ENCODE data around the gene ARHGAP20.

Gene ARHGAP20

GRCh38 chr11:110675548-110675947 is 36.7 kb downstream of the ARHGAP20 start:
- DNase-seq: no peak
- H3K27me3 ChIP-seq: no peaks in the 10 kb centered on the region
- no peak for TF ChIP-seq CTCF (IDR thresholded peaks at IDR 0.05)
- no peak overlapping the region for H3K27ac ChIP-seq
- intact Hi-C loops (cut with DNase I; ENCODE audit: low total_unique reads): no loop called here
- no peaks in the 10 kb centered on the region for H3K4me1 ChIP-seq
- no peaks in the 10 kb centered on the region for H3K36me3 ChIP-seq
- H3K9me3 ChIP-seq: peaks cover 0 to 3% (median 0%) of the 10 kb centered on the region in 3 donors
- no peak overlapping the region for H3K4me3 ChIP-seq

- Histone ChIP-seq H3K4me3 (no peak overlapping the region), H3K27me3 (no peaks in the 10 kb centered on the region), H3K9me3 (peaks cover 0 to 4% (median 0%) of the 10 kb centered on the region in 3 donors), H3K36me3 (no peaks in the 10 kb centered on the region), H3K27ac (no peak overlapping the region), H3K4me1 (no peaks in the 10 kb centered on the region)
- TF ChIP-seq CTCF (IDR thresholded peaks at IDR 0.05): no peak
- DNase-seq: no peak
- intact Hi-C loops (cut with DNase I; ENCODE audit: low total_unique reads): no loop called here
Measured at GRCh38 chr11:110665689-110666465, 46.4 kb downstream of the ARHGAP20 start.

GRCh38 chr11:110655967-110656366 is 56.3 kb downstream of the ARHGAP20 start:
- no peaks in the 10 kb centered on the region for H3K27me3 ChIP-seq

GRCh38 chr11:110654456-110654855 is 57.8 kb downstream of the ARHGAP20 start:
- Histone ChIP-seq H3K27me3 (no peaks in the 10 kb centered on the region), H3K9me3 (peaks cover 0 to 12% (median 0%) of the 10 kb centered on the region in 3 donors), H3K4me1 (no peaks in the 10 kb centered on the region), H3K36me3 (no peaks in the 10 kb centered on the region), H3K27ac (no peak overlapping the region), H3K4me3 (no peak overlapping the region)
- no peak for TF ChIP-seq CTCF (IDR thresholded peaks at IDR 0.05)
- no peak for DNase-seq
- intact Hi-C loops (cut with DNase I; ENCODE audit: low total_unique reads): no loop called here

More at GRCh38 chr11:110655967-110656366, 56.3 kb downstream of the ARHGAP20 start:
- intact Hi-C loops (cut with DNase I; ENCODE audit: low total_unique reads): no loop called here
- no peak for TF ChIP-seq CTCF (IDR thresholded peaks at IDR 0.05)
- Histone ChIP-seq H3K9me3 (peaks cover 0 to 5% (median 0%) of the 10 kb centered on the region in 3 donors), H3K27ac (no peak overlapping the region), H3K4me3 (no peak overlapping the region), H3K36me3 (no peaks in the 10 kb centered on the region), H3K4me1 (no peaks in the 10 kb centered on the region)
- DNase-seq: no peak

- peaks cover 0 to under 1% (median 0%) of the 10 kb centered on the region in 3 donors for H3K9me3 ChIP-seq
- no peak for DNase-seq
- no peaks in the 10 kb centered on the region for H3K27me3 ChIP-seq
- no peak for TF ChIP-seq CTCF (IDR thresholded peaks at IDR 0.05)
- intact Hi-C loops (cut with DNase I; ENCODE audit: low total_unique reads): no loop called here
- no peaks in the 10 kb centered on the region for H3K36me3 ChIP-seq
- no peaks in the 10 kb centered on the region for H3K4me1 ChIP-seq
- no peak overlapping the region for H3K4me3 ChIP-seq
- H3K27ac ChIP-seq: no peak overlapping the region
Measured at GRCh38 chr11:110645253-110645652, 67.0 kb downstream of the ARHGAP20 start.
